GM18499 (cell line): Measurements from ENCODE around the gene NR2F1-AS1.

Experiments
- ATAC-seq: cut with Tn5 transposase; IDR thresholded peaks from one replicate; pipeline ENCODE4 v1.9.1; 2021; ENCODE audit warnings: moderate number of reproducible peaks; ENCODE audit not compliant: insufficient read depth, unreplicated experiment

Gene NR2F1-AS1

GRCh38 chr5:93454896-93455295 lies 126.1 kb downstream of the NR2F1-AS1 start:
- ATAC-seq: no peak

DNA sequence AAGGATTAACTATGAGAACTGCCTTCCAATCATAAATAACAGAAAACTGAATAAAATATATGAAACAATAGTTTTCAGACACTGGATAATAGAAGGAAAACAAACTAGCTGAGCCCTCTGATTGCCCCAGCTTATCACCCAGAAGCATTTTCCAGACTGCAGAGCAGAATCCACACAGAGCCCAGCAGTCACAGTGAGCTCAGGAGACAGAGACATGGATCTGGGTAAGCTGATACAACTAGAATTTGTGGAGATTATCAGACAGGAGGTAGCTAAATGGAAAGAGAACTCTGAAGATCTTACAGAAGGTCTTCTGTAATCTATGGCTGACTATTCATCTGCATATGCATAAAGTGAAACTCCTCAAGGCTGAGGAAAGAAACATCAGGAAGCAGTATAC lies 128.8 kb downstream of the NR2F1-AS1 start:
- no peak for ATAC-seq

- ATAC-seq: no peak
Measured at GRCh38 chr5:93438124-93438523, 142.9 kb downstream of the NR2F1-AS1 start.

- no peak for ATAC-seq
Measured at GRCh38 chr5:93436083-93436482, 144.9 kb downstream of the NR2F1-AS1 start.

DNA sequence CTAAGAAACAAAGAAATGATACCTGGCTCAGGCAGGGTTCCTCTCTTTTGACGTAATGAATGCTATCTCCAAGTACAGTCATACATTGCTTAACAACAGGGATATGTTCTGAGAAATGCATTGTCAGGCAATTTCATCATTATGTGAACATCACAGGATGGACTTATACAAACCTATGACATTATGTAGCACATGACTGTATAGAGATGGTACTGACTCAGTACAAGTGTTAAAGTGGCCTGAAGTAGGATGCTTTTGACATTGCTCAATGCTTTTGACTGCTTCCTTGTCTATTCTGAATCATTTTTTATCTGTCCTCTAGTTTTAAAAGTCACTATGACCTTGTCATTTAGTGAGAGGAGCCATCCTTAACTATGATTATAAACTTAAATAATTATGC lies 147.6 kb downstream of the NR2F1-AS1 start:
- ATAC-seq: no peak

GRCh38 chr5:93431250-93431649 lies 149.8 kb downstream of the NR2F1-AS1 start:
- ATAC-seq: no peak

DNA sequence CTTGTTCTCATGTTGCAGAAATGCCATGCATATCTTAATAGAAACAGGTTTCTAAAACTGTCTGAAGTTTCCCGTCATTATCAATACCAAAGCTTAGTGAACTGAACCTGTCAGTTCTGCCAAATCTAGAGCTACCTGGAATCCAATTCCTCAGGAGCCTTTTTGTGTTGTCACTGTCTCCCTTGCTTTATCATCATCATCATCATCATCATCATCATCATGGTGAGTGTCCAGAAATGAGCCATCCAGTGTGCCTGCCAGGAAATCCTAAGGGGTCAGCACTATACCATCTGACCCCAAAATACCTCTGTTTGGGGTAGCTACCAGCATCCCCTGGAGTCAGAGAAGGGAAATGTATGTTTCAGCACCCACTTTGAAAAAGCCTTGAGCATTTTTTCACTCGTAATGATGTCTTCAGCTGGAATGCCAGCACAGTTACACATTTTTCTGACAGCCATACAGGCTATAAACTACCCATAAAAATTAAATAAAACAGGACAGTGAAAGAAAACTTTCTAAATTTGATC lies 150.3 kb downstream of the NR2F1-AS1 start:
- ATAC-seq: no peak

DNA sequence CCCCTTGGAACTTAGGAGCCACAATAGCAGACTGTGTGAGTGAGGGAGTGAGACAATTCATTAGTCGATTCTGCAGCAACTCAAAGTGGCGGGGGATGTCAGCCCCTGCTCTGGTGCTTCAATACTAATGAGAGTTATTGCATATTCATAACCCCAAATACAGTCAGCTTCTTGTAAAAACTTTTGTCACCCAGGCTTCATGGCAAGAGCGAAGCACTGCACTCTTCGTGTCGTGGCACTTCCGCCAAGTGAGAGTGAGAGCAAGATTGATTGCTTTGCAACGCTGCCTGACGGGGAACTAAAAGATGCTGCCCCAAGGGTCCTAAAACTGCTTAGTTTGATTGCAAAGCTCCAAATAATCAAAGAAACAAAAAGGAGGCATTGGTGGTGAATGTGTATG lies 150.9 kb downstream of the NR2F1-AS1 start:
- no peak for ATAC-seq

- ATAC-seq: no peak
Measured at GRCh38 chr5:93428868-93429267, 152.2 kb downstream of the NR2F1-AS1 start.

DNA sequence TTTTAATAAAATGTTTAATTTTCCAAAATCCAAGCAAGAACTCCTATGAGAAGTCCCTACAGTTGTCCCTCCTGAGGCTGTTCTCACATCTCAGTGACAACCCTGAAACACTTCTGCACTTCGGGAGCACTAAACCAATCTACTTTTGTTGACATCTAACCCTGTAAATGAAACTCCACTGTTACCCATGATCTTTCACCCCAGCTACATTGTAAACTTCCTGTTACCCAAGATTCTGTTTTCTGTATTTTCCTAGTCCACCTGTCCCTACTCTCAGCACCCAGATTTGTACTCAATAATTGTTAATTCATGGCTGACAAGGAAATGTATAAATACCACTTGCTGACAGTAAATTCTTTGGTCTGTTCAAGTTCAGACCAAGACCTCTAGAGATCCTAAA lies 153.7 kb downstream of the NR2F1-AS1 start:
- ATAC-seq: no peak

DNA sequence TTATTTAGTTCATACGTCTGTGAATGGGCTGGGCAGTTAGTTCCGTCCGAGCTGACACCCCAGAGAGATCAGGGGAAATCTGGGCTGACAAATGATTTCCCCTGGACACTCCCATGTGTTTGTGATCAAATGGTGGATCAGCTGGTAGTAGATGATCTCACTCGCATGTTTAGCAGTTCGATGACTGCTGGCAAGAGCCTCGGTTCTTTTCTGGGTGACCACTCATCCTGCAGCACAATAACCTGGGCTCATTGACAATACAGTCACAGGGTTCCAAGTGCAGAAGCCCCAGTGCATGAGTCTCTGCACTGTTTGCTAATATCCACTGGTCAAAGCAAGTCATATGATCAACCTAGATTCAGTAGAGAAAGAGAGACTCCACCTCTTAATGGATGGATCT lies 155.9 kb downstream of the NR2F1-AS1 start:
- no peak for ATAC-seq

DNA sequence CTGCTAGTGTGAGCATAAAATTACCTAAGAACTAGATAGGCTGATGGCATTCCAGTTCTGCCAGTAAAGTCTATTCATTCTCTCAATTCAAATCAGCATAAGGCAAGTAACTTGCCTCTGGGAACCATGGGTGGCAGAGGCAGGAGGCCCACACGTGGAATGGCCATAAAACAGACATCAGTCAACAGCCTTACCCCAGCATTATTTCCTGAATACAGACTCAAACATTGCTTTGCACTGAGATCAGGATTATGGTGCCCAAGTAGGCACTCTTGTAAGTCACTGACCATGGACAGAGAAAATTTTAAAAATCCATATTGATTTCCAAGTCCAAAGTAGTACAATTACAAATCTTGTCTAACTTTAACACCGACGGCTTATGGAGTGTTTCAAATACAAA lies 157.7 kb downstream of the NR2F1-AS1 start:
- no peak for ATAC-seq

GRCh38 chr5:93422652-93423280 lies 158.3 kb downstream of the NR2F1-AS1 start:
- no peak for ATAC-seq

DNA sequence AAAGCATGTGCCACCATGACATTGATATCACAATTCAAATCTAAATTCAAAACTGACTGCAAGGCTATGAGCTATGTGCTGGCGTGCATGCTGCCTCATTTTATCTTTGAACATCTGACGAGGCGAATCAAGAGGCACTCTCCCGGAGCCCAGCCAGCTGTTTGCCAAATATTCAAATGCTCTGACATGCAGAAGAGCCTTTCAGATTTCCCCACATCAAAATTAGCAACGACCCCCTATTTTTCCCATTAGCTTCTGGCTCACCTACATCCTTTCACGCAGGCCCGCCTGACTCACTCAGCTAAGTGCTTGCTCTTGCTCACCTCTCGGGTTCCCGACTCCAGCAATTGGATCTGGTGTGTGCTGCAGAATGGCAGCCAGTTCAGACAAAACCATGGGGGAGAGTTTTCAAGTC lies 159.0 kb downstream of the NR2F1-AS1 start:
- no peak for ATAC-seq

DNA sequence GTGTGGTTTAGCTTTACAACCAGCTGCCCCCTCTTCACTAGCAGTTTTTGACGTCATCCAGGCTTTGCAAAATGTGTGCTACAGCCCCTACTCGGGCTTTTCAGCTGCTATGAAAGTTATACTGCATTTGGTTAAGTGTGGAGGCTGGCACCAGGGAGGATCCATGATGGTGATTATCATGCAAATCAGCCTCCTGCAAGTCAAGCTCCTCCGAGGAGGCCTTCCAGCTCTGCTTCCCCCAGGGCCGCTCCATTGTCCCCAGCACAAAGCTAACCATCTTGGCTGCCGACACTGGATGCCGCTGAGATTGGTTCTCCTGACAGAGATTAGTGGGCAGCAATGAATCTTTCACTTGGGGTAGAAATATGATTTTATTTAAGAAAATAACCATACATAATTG lies 159.6 kb downstream of the NR2F1-AS1 start:
- ATAC-seq: no peak

- no peak for ATAC-seq
Measured at GRCh38 chr5:93417490-93417889, 163.5 kb downstream of the NR2F1-AS1 start.

DNA sequence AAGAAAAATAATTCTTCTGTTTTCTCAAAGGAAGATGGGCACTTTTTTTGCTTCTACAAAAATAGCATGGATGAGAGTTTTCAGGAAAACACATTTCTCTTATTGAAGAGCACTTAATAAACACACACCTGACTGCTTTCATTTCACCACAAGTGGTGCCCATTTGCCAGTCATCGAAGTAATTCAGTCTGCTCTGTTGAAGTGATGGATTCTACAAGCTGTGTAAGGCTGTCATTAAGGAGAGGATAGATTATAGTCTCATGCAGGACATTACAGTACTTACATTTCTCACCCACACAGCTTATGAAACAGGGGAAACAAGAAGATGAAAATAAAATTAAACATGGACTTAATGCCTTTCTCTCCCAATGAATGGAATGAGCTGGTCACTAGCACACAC lies 165.2 kb downstream of the NR2F1-AS1 start:
- ATAC-seq: no peak

DNA sequence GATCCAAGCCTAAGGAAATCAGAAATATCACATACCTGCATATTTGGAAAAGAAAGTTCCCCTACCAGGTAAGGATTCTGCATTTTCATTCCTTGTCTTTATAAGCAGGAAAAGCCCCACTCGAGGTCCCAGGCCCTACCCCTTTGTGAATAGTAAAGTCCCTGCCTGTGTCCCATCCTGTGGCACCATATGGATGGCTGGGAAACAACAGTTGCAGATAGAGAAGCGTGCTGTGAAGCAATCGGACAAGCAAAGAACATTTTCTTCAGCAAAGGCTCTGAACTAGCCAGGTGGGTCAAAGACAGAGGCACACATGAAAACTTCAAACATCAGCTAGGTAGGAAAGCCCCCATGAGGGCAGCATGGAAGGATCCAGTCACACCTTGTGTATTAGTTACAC lies 169.3 kb downstream of the NR2F1-AS1 start:
- no peak for ATAC-seq

GRCh38 chr5:93409691-93410090 lies 171.3 kb downstream of the NR2F1-AS1 start:
- ATAC-seq: no peak

DNA sequence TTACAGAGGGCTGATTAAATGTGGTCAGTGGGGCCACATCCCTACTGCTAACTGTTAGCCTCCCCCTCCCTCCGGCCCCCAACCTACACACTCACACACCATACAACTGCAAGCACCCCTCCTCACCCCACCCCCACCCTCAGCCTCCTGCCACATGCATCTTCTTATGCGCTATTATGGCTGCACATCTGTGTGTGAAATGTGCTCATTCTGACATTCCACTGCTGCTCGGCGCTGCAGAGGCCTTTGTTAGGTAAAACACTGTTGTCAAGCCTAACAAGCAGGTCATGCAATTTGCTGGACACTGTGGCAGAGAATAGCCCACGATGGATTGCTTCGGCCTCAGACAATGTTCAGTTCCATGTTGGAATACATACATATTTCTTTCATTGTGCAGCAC lies 173.6 kb downstream of the NR2F1-AS1 start:
- ATAC-seq: no peak

DNA sequence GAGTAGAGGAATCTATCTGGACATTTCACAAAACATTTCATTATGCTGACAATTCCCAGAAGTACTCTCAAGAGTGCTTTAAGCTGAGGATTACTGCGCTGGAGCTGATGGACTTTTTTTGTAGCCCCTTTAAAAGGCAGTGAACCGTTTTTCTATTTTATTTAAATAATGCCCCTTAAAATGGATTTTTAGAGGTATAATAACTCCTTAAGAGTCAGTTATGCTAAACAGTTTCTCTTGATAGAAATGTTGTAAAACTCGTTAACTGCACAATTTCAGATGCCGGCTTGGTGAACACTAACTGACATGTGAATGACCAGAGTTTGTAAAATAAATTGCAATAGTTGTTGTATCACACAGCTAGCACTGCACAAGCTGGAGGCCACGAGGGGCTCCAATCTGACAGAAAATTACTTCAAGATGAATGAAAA lies 174.0 kb downstream of the NR2F1-AS1 start:
- no peak for ATAC-seq

DNA sequence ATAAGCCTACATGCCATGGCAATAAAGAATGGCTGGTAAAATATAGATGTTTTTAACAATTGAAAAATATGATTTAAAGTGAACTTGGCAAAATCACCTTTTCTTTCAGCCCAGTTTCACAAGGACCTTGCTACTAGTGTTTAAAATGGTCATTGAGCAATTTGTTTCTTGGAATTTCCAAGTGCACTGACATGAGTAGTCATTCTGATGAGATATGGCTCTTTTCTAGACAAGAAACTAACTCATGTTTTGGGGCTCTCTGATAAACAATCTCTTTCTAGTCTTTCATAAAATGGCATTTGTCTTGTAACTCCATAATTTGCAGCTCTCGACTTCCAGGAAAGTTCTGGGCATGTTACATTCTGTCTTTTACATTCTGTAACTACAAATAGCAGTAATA lies 176.8 kb downstream of the NR2F1-AS1 start:
- no peak for ATAC-seq
